Measurements from ENCODE around the gene PKD2L2. TPM values are rescaled to one million over a fixed set of nuclear protein-coding genes. Genes with fewer than 3 reads are reported as not detected.
"Not testable (repeated sequence)": the region's sequence is repeated elsewhere in the genome, so short reads cannot be mapped to it uniquely, and the experiment has no call there.

Gene PKD2L2
- total RNA-seq, 2 experiments from 2014 or later: not detected

DNA sequence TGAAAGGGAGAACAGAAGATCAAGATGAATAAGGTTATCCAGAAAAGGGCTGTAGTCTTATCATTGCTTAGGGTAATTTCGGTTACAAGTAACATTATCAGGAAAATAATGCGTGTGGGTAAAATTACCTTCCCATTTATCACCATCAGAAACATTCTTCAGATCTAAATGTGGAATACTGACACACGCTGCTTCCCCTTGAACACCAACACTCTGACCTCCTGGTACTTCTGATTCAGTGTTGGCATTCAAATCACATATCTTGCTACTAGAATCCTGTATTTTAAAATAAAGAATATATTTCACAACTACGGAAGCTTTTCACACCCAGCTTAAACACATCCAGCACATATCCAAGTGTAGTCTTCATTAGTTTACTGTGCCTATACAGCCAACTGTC is 70.2 kb downstream of the PKD2L2 start:
- H3K4me3 ChIP-seq (ENCODE audit: low read depth, low read length, poor library complexity, severe bottlenecking): no peak overlapping the region
- H3K4me1 ChIP-seq (ENCODE audit: insufficient read depth, low read length, poor library complexity, severe bottlenecking): no peaks in the 10 kb centered on the region
- TF ChIP-seq EZH2phosphoT487 (IDR thresholded peaks at IDR 0.05; ENCODE audit: borderline replicate concordance, low read depth, low read length): no peak
- TF ChIP-seq, protein P1, sequence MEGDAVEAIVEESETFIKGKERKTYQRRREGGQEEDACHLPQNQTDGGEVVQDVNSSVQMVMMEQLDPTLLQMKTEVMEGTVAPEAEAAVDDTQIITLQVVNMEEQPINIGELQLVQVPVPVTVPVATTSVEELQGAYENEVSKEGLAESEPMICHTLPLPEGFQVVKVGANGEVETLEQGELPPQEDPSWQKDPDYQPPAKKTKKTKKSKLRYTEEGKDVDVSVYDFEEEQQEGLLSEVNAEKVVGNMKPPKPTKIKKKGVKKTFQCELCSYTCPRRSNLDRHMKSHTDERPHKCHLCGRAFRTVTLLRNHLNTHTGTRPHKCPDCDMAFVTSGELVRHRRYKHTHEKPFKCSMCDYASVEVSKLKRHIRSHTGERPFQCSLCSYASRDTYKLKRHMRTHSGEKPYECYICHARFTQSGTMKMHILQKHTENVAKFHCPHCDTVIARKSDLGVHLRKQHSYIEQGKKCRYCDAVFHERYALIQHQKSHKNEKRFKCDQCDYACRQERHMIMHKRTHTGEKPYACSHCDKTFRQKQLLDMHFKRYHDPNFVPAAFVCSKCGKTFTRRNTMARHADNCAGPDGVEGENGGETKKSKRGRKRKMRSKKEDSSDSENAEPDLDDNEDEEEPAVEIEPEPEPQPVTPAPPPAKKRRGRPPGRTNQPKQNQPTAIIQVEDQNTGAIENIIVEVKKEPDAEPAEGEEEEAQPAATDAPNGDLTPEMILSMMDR (conservative IDR thresholded peaks at IDR 0.05; ENCODE audit: low read length): no peak
- no peaks in the 10 kb centered on the region for H4K20me1 ChIP-seq (ENCODE audit: insufficient read depth, low read length)
- ChIA-PET CTCF (ENCODE audit: unreplicated experiment) (no interaction called here), POLR2A (interaction anchor here (1.0 kb wide), 1 partner anchor 42 kb away, joined by 11 read pairs; no protein-coding TSS in a partner anchor)
- peaks cover 72% of the 10 kb centered on the region for H3K36me3 ChIP-seq (ENCODE audit: insufficient read depth, low read length)
- intact Hi-C loops (cut with micrococcal nuclease; ENCODE audit: unreplicated experiment): no loop called here
- no peaks in the 10 kb centered on the region for H3K79me2 ChIP-seq (ENCODE audit: insufficient read depth, low read depth, low read length)
- no peaks in the 10 kb centered on the region for H3K9me2 ChIP-seq (ENCODE audit: insufficient read depth, low read length)
- BruUV-seq (replicated peaks): no TSS peak
- no peak overlapping the region for H3K27ac ChIP-seq (ENCODE audit: low read depth, low read length, poor library complexity, severe bottlenecking)
- no peak overlapping the region for H2AFZ ChIP-seq (ENCODE audit: low read length)
- no peak for DNase-seq (ENCODE audit: low spot score)
- no peaks in the 10 kb centered on the region for H3K9me3 ChIP-seq (ENCODE audit: low read length)
- no peak overlapping the region for H3K4me2 ChIP-seq (ENCODE audit: low read length)

DNA sequence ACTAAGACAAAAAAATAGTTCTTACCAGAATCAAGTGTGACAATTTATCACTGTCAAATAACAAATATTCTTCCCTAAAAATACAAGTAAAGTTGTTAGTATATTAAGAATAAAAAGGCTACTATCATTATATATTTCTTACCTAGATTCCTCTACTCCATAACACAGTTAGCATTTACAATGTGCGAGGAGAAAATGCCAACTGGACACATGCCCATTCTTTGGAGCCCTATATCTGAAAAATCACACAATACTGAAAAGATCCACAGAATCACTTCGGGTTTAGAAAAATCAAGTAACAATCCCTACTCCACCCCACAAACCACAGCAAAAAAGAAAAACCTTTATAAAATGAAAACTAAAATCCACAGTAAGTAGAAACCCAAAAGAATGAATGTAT is 70.9 kb downstream of the PKD2L2 start:
- Histone ChIP-seq H3K36me3 (ENCODE audit: insufficient read depth, low read length) (peaks cover 72% of the 10 kb centered on the region), H3K4me2 (ENCODE audit: low read length) (no peak overlapping the region), H3K27ac (ENCODE audit: low read depth, low read length, poor library complexity, severe bottlenecking) (no peak overlapping the region), H3K4me3 (ENCODE audit: low read depth, low read length, poor library complexity, severe bottlenecking) (no peak overlapping the region), H3K4me1 (ENCODE audit: insufficient read depth, low read length, poor library complexity, severe bottlenecking) (no peaks in the 10 kb centered on the region), H3K79me2 (ENCODE audit: insufficient read depth, low read depth, low read length) (no peaks in the 10 kb centered on the region), H3K9me2 (ENCODE audit: insufficient read depth, low read length) (no peaks in the 10 kb centered on the region), H2AFZ (ENCODE audit: low read length) (no peak overlapping the region), H3K9me3 (ENCODE audit: low read length) (no peaks in the 10 kb centered on the region), H4K20me1 (ENCODE audit: insufficient read depth, low read length) (no peaks in the 10 kb centered on the region)
- no peak for DNase-seq (ENCODE audit: low spot score)
- CTCF ChIA-PET (ENCODE audit: unreplicated experiment): no interaction called here
- POLR2A ChIA-PET: interaction anchor here (0.6 to 1.0 kb wide), 3 partner anchors 8 to 144 kb away, joined by 4 to 11 read pairs (median 5); no protein-coding TSS in a partner anchor
- TF ChIP-seq, protein P1 (conservative IDR thresholded peaks at IDR 0.05; ENCODE audit: low read length): no peak
- TF ChIP-seq EZH2phosphoT487 (IDR thresholded peaks at IDR 0.05; ENCODE audit: borderline replicate concordance, low read depth, low read length): no peak
- BruUV-seq (replicated peaks): no TSS peak
- intact Hi-C loops (cut with micrococcal nuclease; ENCODE audit: unreplicated experiment): no loop called here

DNA sequence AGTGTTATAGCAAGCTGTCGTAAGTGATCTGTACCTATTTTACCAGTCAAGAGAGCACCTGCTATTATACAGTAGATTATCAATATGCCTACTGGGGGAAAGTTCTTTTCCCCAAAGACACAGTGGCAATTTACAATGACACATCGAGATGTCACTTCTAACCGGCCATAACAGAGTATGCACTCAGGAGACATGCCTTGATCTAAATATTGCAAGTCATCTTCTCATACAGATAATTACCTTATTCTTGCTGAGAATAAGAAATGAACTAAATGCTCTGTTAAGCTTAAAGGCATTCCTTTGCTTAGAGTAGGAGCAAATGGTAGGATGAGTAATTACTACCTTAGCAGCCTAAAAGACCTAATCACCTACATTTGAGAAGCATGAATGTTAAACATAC is 71.6 kb downstream of the PKD2L2 start:
- Histone ChIP-seq H3K4me3 (ENCODE audit: low read depth, low read length, poor library complexity, severe bottlenecking) (no peak overlapping the region), H3K9me3 (ENCODE audit: low read length) (no peaks in the 10 kb centered on the region), H3K79me2 (ENCODE audit: insufficient read depth, low read depth, low read length) (no peaks in the 10 kb centered on the region), H3K4me2 (ENCODE audit: low read length) (no peak overlapping the region), H4K20me1 (ENCODE audit: insufficient read depth, low read length) (no peaks in the 10 kb centered on the region), H3K4me1 (ENCODE audit: insufficient read depth, low read length, poor library complexity, severe bottlenecking) (no peaks in the 10 kb centered on the region), H2AFZ (ENCODE audit: low read length) (no peak overlapping the region), H3K9me2 (ENCODE audit: insufficient read depth, low read length) (no peaks in the 10 kb centered on the region), H3K27ac (ENCODE audit: low read depth, low read length, poor library complexity, severe bottlenecking) (no peak overlapping the region), H3K36me3 (ENCODE audit: insufficient read depth, low read length) (peaks cover 78% of the 10 kb centered on the region)
- no TSS peak for BruUV-seq (replicated peaks)
- intact Hi-C loops (cut with micrococcal nuclease; ENCODE audit: unreplicated experiment): no loop called here
- ChIA-PET POLR2A (interaction anchor here (0.9 kb wide), 1 partner anchor 8 kb away, joined by 5 read pairs; no protein-coding TSS in a partner anchor), CTCF (ENCODE audit: unreplicated experiment) (no interaction called here)
- no peak for TF ChIP-seq EZH2phosphoT487 (IDR thresholded peaks at IDR 0.05; ENCODE audit: borderline replicate concordance, low read depth, low read length)
- TF ChIP-seq, protein P1 (conservative IDR thresholded peaks at IDR 0.05; ENCODE audit: low read length): no peak
- DNase-seq (ENCODE audit: low spot score): no peak

DNA sequence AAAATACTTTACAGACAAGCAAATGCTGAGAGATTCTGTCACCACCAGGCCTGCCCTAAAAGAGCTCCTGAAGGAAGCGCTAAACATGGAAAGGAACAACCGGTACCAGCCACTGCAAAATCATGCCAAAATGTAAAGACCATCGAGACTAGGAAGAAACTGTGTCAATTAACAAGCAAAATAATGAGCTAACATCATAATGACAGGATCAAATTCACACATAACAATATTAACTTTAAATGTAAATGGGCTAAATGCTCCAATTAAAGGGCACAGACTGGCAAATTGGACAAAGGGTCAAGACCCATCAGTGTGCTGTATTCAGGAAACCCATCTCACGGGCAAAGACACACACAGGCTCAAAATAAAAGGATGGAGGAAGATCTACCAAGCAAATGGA is 81.1 kb downstream of the PKD2L2 start:
- POLR2A ChIA-PET; H4K20me1 ChIP-seq (ENCODE audit: insufficient read depth, low read length); BruUV-seq (replicated peaks); H2AFZ ChIP-seq (ENCODE audit: low read length); H3K4me3 ChIP-seq (ENCODE audit: low read depth, low read length, poor library complexity, severe bottlenecking); H3K4me1 ChIP-seq (ENCODE audit: insufficient read depth, low read length, poor library complexity, severe bottlenecking); H3K9me3 ChIP-seq (ENCODE audit: low read length); H3K4me2 ChIP-seq (ENCODE audit: low read length); H3K79me2 ChIP-seq (ENCODE audit: insufficient read depth, low read depth, low read length); H3K27ac ChIP-seq (ENCODE audit: low read depth, low read length, poor library complexity, severe bottlenecking); DNase-seq (ENCODE audit: low spot score); CTCF ChIA-PET (ENCODE audit: unreplicated experiment); H3K9me2 ChIP-seq (ENCODE audit: insufficient read depth, low read length); intact Hi-C loops (cut with micrococcal nuclease; ENCODE audit: unreplicated experiment): not testable (repeated sequence)
- H3K36me3 ChIP-seq (ENCODE audit: insufficient read depth, low read length): peaks cover 37% of the 10 kb centered on the region

Data from OCI-LY7 (cell line).